Activated CD8-positive, alpha-beta memory T cell treated with anti-CD3 and anti-CD28 coated beads for 24 hours (primary cell): Measurements from ENCODE around the gene RYR1.

ENCODE experiments used
- DNase-seq: peaks from one replicate; pipeline ENCODE4 v3.0.0-alpha.2; 2020

The RYR1 gene

GRCh38 chr19:38429055-38429810 lies 4.3 kb upstream of the RYR1 start:
- no peak for DNase-seq

GRCh38 chr19:38429811-38430156 lies 3.7 kb upstream of the RYR1 start:
- no peak for DNase-seq

GRCh38 chr19:38430931-38431330 lies 2.6 kb upstream of the RYR1 start:
- no peak for DNase-seq

DNA sequence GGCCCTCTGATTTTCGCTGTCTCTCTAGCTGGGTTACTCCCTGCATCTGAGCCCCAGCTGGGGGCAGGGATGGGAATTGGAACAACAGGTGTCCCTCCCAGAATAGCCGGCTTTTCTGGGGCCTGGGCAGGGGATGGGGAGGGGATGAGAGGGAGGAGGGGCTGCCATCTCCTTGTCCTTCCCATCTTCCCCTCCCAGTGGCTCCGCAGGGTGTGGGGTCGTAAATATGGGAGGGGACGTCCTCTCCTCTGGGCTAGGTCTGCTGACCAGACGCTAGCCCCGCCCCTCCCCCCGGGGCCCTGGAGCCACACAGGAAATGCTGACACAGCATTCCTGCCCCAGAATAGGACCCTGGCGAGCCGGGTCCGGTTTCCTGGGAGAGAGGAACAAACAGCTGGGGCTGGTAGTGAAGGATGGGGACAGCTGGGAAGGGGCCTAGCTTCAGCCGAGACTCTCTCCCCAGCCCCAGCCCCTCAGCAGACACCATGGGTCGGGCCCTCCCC lies 1.1 kb downstream of the RYR1 start:
- DNase-seq: no peak

GRCh38 chr19:38437295-38437694 lies 3.8 kb downstream of the RYR1 start:
- DNase-seq: no peak

- no peak for DNase-seq
Observed at GRCh38 chr19:38437917-38438316, 4.4 kb downstream of the RYR1 start.

DNA sequence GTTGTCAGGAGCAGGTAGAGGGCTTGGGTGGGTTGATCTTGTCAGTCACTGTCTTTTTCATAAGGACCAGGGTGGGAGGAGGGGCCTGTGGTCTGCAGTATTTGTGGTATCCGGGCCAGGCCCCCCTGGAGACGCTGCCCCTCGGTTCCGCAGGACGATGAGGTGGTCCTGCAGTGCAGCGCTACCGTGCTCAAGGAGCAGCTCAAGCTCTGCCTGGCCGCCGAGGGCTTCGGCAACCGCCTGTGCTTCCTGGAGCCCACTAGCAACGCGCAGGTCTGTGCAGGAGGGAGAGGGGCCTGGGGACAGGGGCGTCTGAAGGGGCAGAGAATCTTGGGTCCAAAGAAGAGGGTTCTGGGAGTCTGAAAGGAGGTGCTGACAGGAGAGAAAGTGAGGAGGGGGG lies 7.1 kb downstream of the RYR1 start:
- DNase-seq: no peak

DNA sequence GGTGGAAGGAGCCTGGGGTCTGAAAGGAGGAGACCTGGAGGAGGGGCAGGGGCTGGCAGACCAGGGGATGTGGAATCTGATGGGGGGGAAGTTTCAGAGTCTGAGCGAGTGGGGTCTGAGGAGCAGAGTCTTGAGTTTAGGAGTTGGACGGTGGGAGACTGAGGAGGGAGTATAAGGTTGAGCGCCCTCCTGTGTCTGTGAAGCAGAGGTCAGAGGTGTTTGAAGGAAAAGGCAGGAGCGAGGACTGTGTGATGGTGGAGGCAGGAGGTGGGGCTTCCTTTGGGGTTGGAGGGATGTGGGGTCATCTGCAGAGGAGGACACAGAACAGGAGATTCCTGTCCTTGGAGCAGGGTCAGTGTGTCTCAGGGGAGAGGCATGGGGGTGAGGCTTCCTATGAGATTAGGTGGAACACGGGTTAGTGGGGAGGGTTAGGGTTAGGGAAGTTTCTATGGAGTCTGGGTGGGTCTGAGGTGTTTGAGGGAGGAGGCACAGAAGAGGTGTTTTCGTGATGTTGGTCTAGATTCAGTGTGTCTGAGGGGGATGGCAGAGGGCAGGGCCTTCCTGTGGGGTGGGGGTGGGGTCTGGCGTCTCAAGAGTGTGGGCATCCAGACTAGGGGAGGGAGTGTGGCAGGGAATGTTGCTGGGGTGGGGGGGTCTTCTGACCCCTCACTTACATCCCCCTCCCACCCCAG lies 8.3 kb downstream of the RYR1 start:
- no peak for DNase-seq

DNA sequence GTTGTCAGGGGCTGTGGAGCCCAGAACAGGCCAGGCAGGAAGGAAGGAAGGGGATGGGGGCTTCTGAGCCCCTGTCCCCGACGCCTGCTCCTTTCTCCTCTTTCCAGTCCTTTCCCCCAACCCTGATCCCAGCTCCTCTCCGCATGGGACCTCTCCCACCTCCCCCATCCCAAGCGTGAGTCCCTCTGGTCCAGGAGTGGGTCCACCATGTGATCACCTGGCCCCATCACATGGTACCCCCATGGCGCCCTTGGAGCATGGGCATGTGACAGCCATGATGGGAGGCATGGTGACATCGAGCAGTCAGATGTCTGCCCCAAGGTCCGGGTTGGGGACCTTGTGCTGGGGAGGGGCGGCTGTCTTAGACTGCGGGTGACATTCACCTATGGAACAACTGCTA lies 9.2 kb downstream of the RYR1 start:
- no peak for DNase-seq

GRCh38 chr19:38443458-38443999 lies 10.0 kb downstream of the RYR1 start:
- DNase-seq: no peak

- DNase-seq: no peak
Observed at GRCh38 chr19:38444026-38444425, 10.5 kb downstream of the RYR1 start.

- DNase-seq: no peak
Observed at GRCh38 chr19:38445362-38445761, 11.9 kb downstream of the RYR1 start.

DNA sequence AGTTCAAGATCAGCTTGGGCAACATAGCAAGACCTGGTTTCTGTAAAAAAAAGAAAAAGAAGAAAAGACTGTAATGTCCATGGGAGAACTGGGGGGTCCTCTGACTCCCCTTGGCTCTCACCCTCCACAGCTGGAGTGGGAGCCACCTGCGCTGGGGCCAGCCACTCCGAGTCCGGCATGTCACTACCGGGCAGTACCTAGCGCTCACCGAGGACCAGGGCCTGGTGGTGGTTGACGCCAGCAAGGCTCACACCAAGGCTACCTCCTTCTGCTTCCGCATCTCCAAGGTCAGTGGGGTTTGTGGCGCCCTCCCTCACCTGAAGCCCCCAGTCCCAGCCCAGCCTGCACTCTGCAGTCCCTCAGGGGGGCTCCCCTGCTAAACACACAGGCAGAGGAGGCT lies 14.7 kb downstream of the RYR1 start:
- DNase-seq: no peak

- DNase-seq: no peak
Observed at GRCh38 chr19:38449518-38449917, 16.0 kb downstream of the RYR1 start.

DNA sequence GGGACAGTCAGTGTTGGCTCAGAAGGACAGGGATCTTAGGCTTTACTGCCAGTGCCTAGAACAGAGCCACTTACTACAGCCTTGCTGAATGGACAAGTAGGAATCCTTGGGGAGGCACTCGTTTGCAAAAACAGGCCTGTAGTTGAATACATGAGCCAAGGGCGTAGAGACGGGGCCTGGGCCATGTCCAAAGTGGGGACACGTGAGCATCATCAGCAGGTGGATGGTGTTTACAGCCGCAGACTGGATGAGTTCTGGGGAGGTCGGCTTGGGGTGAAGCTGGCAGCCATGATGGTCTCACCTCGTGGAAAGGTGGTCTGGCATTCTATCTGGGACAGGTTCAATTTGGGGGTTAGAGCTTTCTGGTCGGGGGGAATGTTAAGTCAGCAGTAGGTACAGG lies 17.5 kb downstream of the RYR1 start:
- DNase-seq: no peak

GRCh38 chr19:38451629-38452028 lies 18.1 kb downstream of the RYR1 start:
- no peak for DNase-seq

DNA sequence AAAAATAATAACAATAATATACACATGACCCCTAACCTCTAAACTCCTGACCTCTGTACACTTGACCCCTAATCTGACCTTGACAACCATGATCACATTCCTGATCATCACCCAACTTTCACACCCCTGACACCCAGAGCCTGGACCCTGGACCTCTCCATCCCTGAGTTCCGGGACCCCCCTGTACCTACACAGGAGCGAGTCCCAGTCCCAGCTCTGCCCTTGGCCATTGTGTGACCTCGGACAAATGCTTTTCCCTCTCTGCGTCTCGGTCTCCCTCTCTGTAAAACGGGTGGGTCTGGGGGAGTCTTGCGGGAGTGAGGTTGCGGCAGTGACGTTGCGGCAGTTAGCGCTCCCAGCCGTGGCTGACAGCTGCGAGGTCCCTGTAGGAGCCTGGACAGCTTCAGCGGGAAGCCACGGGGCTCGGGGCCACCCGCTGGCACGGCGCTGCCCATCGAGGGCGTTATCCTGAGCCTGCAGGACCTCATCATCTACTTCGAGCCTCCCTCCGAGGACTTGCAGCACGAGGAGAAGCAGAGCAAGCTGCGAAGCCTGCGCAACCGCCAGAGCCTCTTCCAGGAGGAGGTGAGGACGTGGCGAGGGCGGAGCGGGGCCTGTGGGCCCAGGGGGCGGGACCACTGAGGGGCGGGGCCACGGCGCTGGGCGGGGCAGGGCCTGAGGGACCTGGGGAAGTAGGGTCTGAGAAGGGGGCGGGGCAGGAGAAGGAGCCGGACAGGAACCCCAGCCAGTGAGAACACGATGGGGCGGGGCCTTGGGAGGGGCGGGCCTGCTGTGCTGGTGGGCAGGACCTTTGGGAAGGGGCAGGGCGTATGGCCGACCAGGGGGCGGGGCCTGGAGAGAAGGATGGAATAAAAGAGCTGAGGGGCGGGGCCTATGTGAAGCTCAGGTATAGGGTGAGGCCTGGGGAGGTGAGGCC lies 19.2 kb downstream of the RYR1 start:
- DNase-seq: no peak

DNA sequence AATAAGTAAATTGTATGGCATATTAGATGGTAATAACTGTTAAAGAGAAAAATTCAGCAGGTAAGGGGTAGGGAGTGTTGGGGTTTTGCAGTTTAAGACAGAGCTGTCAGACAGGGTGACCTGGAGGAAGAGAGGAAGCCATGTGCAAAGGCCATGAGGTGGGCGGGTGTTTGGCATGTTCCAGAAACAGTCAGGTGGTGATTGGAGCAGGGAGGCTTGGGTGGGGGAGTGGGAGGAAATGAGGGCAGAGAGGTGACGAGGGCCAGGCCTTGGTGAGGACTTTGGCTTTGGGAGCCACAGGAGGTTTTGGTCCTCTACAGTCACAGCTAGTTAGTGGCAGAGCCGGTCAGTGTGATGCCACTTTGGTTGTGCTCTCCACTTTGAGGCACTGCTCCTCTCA lies 20.1 kb downstream of the RYR1 start:
- no peak for DNase-seq

- DNase-seq: no peak
Observed at GRCh38 chr19:38455031-38455430, 21.5 kb downstream of the RYR1 start.

DNA sequence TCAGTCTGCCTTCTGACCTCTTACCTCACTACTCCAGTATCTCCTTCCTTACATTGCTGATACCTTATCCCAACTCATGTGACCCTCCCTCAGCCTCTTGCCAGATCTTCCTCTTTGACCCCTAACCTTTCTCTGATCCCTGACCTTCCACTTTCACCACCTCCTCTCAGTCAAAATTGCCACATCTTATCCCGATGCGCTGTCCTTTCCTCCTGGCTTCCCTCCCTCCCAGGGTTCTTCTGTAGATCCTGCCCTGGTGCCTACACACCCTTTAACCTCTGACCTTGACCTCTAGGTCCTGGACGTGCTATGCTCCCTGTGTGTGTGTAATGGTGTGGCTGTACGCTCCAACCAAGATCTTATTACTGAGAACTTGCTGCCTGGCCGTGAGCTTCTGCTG lies 23.7 kb downstream of the RYR1 start:
- no peak for DNase-seq

- DNase-seq: no peak
Observed at GRCh38 chr19:38457690-38458405, 24.4 kb downstream of the RYR1 start.

DNA sequence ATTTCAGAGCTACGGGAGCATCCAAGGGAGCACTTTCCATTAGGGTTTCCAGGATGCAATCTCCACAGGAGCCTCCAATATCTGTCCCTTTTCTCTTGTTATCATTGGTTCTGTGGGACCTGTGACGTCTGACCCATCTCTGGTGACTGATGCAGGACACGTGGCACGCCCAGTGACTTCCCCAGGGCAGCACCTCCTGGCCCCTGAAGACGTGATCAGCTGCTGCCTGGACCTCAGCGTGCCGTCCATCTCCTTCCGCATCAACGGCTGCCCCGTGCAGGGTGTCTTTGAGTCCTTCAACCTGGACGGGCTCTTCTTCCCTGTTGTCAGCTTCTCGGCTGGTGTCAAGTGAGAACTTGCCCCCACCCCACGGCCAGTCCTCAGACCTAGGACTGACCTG lies 25.5 kb downstream of the RYR1 start:
- DNase-seq: no peak

GRCh38 chr19:38463365-38463764 lies 29.9 kb downstream of the RYR1 start:
- DNase-seq: no peak
